GM15510 (cell line): ENCODE results near the gene TCL1B.

Source experiments
- POLR2A ChIP-seq: IDR thresholded peaks from 3 replicates; pipeline ENCODE4 v1.6.1; 2011; ENCODE audit warnings: borderline replicate concordance; ENCODE audit not compliant: insufficient read length; ENCODE audit errors: extremely low read depth

Gene TCL1B

GRCh38 chr14:95686935-95687334 is 709 bp downstream of the TCL1B start:
- no peak for TF ChIP-seq POLR2A

DNA sequence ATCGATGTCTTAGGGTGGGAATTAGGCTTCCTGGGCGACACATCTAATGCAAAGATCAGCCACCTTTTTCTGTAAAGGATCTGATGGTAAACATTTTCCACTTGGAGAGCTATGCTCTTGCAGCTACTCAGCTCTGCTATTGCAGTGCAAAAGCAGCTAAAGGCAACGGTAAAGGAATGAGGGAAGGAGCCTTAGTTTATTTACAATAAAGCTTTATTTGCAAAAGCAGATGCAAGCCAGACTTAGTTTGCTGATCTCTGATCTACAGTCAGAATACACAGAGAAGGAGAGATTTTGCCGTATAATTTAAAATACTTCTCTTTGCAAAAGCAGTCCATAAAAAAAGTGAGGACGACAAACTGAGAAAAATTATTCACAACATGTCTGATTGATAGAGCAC is 3.2 kb downstream of the TCL1B start:
- no peak for TF ChIP-seq POLR2A

GRCh38 chr14:95690815-95691214 is 4.6 kb downstream of the TCL1B start:
- TF ChIP-seq POLR2A: no peak

DNA sequence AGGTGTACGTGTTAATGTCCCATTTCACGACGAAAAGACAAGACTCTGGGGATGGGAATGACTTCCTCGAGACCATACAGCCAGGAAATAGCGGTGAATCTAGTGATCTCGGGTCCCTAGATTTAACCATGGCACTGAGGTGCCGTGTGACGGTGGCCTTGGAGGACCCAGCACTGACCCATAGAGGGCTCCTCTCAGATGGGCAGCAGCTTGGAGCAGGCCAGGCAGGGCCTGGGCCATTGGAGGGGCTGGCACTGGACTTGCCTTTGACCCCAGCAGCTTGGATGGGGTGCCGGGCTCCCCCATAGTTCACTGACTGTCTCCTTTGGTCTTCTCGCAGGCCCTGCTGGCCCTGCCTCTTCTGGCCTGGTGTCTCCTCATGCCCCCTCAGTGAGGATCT is 5.4 kb downstream of the TCL1B start:
- no peak for TF ChIP-seq POLR2A

DNA sequence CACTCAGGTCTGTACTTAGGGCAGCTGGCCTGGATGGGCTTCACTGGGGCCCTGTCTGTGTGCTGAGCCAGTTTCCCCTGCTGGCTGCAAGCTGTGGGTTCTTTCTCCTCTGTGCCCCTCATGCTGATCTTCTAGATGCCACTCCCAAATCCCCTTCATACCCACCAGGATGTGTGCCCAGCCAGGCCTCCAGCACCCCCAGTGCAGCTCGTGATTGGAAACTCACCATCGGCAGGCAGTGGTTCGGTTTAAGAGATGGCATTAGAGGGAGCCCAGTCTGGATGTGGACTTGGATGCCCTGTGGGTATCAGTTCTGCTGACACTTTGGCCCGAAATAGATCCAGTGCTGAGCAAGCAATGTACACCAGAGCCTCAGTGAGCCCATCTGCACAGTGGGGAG is 5.9 kb downstream of the TCL1B start:
- TF ChIP-seq POLR2A: no peak

- no peak for TF ChIP-seq POLR2A
Observed at GRCh38 chr14:95695051-95695450, 8.8 kb downstream of the TCL1B start.

GRCh38 chr14:95695913-95696312 is 9.7 kb downstream of the TCL1B start:
- no peak for TF ChIP-seq POLR2A

DNA sequence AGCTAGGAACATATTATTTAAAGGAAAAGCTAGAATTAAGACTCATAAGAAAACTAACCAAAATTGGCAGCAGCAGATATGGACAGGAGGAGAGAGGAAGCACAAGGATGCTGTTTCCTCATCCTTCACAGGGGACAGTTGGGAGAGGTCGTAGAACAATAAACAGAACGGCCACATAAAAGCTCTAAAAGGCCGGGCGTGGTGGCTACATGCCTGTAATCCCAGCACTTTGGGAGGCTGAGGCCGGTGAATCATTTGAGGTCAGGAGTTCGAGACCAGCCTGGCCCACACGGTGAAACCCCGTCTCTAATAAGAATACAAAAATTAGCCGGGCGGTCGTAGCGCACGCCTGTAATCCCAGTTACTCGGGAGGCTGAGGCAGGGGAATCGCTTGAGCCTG is 10.5 kb downstream of the TCL1B start:
- no peak for TF ChIP-seq POLR2A

GRCh38 chr14:95697764-95698163 is 11.5 kb downstream of the TCL1B start:
- no peak for TF ChIP-seq POLR2A

DNA sequence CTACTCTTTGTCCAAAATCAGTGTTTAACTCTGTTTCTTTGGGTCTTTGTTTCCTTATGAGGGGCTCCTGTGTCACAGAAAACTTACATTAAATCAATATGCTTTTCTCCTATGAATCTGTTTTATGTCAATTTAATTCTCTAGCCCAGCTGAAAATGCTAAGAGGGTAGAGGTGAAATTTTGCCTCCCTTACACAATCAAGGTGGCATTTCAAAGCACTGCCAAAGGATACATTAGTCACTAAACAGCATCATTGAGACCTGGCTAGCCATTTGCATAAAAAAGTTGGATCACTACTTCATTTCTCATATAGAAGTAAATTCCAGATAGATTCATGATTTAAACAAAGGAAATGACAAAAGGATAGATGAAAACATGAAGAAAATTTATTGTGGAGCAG is 12.1 kb downstream of the TCL1B start:
- TF ChIP-seq POLR2A: no peak

GRCh38 chr14:95699412-95699811 is 13.2 kb downstream of the TCL1B start:
- TF ChIP-seq POLR2A: no peak

DNA sequence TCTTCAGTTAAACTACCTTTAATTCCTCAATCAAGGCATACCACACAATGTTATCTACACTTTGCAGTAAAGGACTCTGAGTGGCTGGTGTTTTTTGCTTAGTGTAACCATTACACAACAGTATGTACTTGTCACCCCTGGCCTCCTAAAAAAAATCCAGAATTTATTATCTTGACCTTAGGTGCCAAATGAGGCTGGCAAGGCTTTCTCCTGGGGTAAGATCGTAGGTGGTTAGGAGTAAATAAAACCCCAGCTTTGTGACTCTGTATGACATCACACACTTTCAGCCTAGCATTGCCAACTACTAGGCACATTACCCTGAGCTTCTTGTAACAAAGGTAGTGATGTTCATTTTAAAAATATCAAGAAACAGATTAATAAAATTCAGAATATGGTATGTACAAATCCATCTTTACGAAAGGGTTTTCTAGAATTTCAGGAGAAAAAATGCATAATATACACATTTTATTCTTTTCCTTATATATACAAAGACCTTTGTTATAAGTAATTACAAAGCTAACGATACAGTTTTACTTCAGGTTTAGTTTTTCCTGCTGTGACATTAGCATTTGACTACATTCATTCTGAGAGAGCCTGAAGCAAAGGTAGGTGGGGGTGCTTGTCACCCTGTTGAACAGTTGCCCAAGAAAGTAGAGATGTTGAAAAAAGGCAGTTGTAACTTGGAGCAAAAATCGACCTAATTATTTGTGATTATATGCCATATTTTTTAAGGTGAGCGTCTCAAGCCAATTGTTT is 14.2 kb downstream of the TCL1B start:
- TF ChIP-seq POLR2A: no peak

GRCh38 chr14:95701846-95702221 is 15.6 kb downstream of the TCL1B start:
- TF ChIP-seq POLR2A: no peak

DNA sequence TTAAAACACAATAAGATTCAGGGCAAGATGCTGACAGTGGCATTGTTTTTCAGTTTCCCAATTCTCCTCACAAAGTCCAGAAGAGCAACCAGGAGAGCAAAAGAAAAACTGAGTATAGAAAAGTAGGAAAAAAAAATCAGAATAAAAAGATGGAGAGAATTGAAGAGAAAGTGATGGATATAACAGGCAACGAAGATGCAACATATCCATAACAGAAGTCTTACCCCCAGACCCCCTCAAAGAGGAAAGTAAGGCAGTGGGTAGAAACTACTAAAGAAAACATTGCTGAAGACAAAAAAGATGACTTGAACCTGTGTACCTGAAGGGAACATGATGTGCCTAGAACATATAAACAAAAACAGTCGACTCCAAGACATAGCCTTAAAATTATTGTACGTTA is 17.1 kb downstream of the TCL1B start:
- TF ChIP-seq POLR2A: no peak

DNA sequence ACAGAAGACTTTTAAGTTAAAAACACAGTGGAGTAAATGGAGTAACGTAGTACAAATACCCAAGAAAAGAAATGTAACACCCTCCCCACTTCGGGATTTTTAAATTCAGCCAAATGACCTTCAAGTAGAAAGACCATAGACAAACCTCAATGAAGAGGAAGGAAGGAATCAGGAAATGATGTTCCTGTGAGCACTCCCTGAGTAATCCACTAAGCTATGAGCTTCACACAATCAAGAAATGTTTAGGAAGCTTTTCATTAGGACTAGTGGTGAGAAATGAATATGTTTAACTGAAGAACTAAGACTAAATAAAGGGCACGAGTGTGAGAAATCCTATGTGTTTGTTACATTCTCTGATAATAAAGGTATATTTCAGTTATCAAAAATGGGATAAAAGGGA is 17.6 kb downstream of the TCL1B start:
- no peak for TF ChIP-seq POLR2A

DNA sequence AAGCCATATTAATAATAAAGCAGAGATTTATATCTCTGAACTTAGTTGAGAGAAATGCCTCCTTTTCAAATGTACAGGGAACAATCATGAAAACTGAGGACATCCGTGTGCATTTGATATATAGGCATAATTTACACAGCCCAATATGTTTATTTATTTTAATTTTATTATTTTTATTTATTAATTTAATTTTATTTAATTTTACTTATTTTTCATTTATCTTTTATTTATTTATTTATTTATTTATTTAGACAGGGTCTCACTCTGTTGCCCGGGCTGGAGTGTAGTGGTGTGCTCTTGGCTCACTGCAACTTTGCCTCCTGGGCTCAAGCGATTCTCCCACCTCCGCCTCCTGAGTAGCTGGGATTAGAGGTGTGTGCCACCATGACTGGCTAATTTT is 19.3 kb downstream of the TCL1B start:
- no peak for TF ChIP-seq POLR2A

DNA sequence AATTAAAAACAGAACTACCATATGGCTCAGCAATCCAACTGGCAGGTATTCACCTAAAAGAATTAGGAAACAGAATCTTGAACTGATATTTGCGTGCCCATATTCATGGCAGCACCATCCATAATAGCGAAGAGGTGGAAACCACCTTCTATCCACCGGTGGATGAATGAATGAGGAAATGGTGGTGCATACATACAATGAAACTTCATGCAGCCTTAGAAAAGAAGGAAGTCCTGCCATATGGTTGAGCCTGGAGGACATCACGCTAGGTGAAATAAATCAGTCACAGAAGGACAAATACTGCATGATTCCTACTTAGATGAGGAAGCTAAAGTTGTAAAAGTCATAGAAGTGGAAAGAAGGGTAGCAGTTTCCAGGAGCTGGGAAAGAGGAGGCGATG is 21.1 kb downstream of the TCL1B start:
- TF ChIP-seq POLR2A: no peak
